WTC11 (cell line): ENCODE measurements around the gene ACSBG1. TPM values are rescaled to one million over a fixed set of nuclear protein-coding genes. Genes with fewer than 3 reads are reported as not detected.

Experiments
- ATAC-seq: fragments of 200-7000 bp; cut with Tn5 transposase; 2 replicates; pipeline ENCODE4 v1.10.0; 2021; ENCODE audit warnings: mild to moderate bottlenecking, moderate library complexity
- CTCF ChIA-PET: fragments of 300-600 bp; sonication (Branson Sonifier 250); formaldehyde crosslinking; loops from one replicate; lab custom pipeline; 2021; ENCODE audit warnings: antibody characterized with exemption; lab: Charles Lee
- POLR2A ChIA-PET: fragments of 350-600 bp; sonication (Branson Sonifier 250); formaldehyde crosslinking; loops from one replicate; lab custom pipeline; 2021; ENCODE audit warnings: antibody characterized with exemption; lab: Charles Lee
- DNase-seq: peaks from one replicate; pipeline ENCODE4 v3.0.0; 2021; ENCODE audit warnings: low spot score
- H3K27ac Mint-ChIP-seq: 2 replicates; pipeline ENCODE4 v1.8.0; 2021; ENCODE audit warnings: mixed read lengths
- H3K27me3 Mint-ChIP-seq: 2 replicates; pipeline ENCODE4 v1.8.0; 2021; ENCODE audit warnings: low read depth, mild to moderate bottlenecking, moderate library complexity, mixed read lengths
- H3K36me3 Mint-ChIP-seq: 2 replicates; pipeline ENCODE4 v1.8.0; 2021; ENCODE audit warnings: mixed read lengths
- H3K4me1 Mint-ChIP-seq: 2 replicates; pipeline ENCODE4 v1.8.0; 2022; ENCODE audit warnings: mixed read lengths
- H3K4me3 Mint-ChIP-seq: 2 replicates; pipeline ENCODE4 v1.8.0; 2021; ENCODE audit warnings: mild to moderate bottlenecking, moderate library complexity, mixed read lengths
- H3K9me3 Mint-ChIP-seq: 2 replicates; pipeline ENCODE4 v1.8.0; 2021; ENCODE audit warnings: mixed read lengths
- AR ChIP-seq: fragments of 250-450 bp; sonication (Bioruptor Pico); IDR thresholded peaks from 2 replicates; pipeline ENCODE4 v1.9.0; 2021; ENCODE audit warnings: mild to moderate bottlenecking
- ATF6 ChIP-seq: sonication (generic); formaldehyde crosslinking; IDR thresholded peaks from 2 replicates; pipeline ENCODE4 v1.8.1; 2023; ENCODE audit warnings: mild to moderate bottlenecking, missing genetic modification reagents
- E2F5 ChIP-seq: sonication (generic); formaldehyde crosslinking; IDR thresholded peaks from 2 replicates; pipeline ENCODE4 v1.8.1; 2022; ENCODE audit warnings: mild to moderate bottlenecking, moderate library complexity, missing genetic modification reagents
- FOXP4 ChIP-seq: sonication (generic); formaldehyde crosslinking; IDR thresholded peaks from 2 replicates; pipeline ENCODE4 v1.8.0; 2022; ENCODE audit warnings: mild to moderate bottlenecking, missing genetic modification reagents
- HMGA2 ChIP-seq: fragments of 250-450 bp; sonication (Bioruptor Pico); IDR thresholded peaks from 2 replicates; pipeline ENCODE4 v1.4.0; 2021; ENCODE audit warnings: mild to moderate bottlenecking, moderate library complexity
- HMGXB4 ChIP-seq: sonication (generic); formaldehyde crosslinking; IDR thresholded peaks from 2 replicates; pipeline ENCODE4 v1.8.1; 2023; ENCODE audit warnings: mild to moderate bottlenecking, moderate library complexity, missing genetic modification reagents
- IRF1 ChIP-seq: sonication (generic); formaldehyde crosslinking; IDR thresholded peaks from 2 replicates; pipeline ENCODE4 v1.8.0; 2023; ENCODE audit warnings: missing genetic modification reagents
- NR3C1 ChIP-seq: sonication (generic); formaldehyde crosslinking; conservative IDR thresholded peaks from 2 replicates; pipeline ENCODE4 v1.8.1; 2023; ENCODE audit warnings: low read depth, mild to moderate bottlenecking, missing genetic modification reagents
- PRDM15 ChIP-seq: sonication (generic); formaldehyde crosslinking; IDR thresholded peaks from 2 replicates; pipeline ENCODE4 v1.8.0; 2022; ENCODE audit warnings: missing genetic modification reagents
- SMAD4 ChIP-seq: sonication (generic); formaldehyde crosslinking; IDR thresholded peaks from 2 replicates; pipeline ENCODE4 v1.8.0; 2022; ENCODE audit warnings: mild to moderate bottlenecking, missing genetic modification reagents
- ZBTB21 ChIP-seq: sonication (generic); formaldehyde crosslinking; IDR thresholded peaks from 2 replicates; pipeline ENCODE4 v1.8.1; 2023; ENCODE audit warnings: mild to moderate bottlenecking, missing genetic modification reagents, borderline replicate concordance
- total RNA-seq: library from RNA; stranded (reverse); gene quantifications from 3 replicates; pipeline ENCODE4 v1.2.3, GENCODE V29; 2021

The ACSBG1 gene
- total RNA-seq, 1 experiment from 2014 or later: 5.8 TPM

GRCh38 chr15:78127882-78128281 is 106.5 kb downstream of the ACSBG1 start:
- ChIA-PET CTCF (interaction anchor here (0.9 to 2.3 kb wide), 2 partner anchors 19 to 68 kb away, joined by 3 to 8 read pairs; no protein-coding TSS in a partner anchor), POLR2A (no interaction called here)
- DNase-seq: no peak
- Mint-ChIP-seq H3K4me1 (peaks cover 32% of the 10 kb centered on the region), H3K27me3 (no peaks in the 10 kb centered on the region), H3K9me3 (no peaks in the 10 kb centered on the region), H3K36me3 (no peaks in the 10 kb centered on the region), H3K4me3 (no peak overlapping the region), H3K27ac (peak overlapping the region; percentile 61)
- TF ChIP-seq ATF6 (CRISPR knock-in tag) (no peak), FOXP4 (CRISPR knock-in tag) (no peak), HMGXB4 (CRISPR knock-in tag) (no peak), SMAD4 (CRISPR knock-in tag) (no peak), PRDM15 (CRISPR knock-in tag) (no peak), AR (no peak), E2F5 (CRISPR knock-in tag) (no peak), HMGA2 (no peak), NR3C1 (CRISPR knock-in tag) (no peak), IRF1 (CRISPR knock-in tag) (no peak), ZBTB21 (CRISPR knock-in tag) (no peak)
- ATAC-seq: no peak
